Measurements from ENCODE around the gene SIAH3.
A peak's percentile ranks its signal among the peaks of the same experiment; 100 is the strongest.

GRCh38 chr13:45879666-45880065 is 28.1 kb upstream of the SIAH3 start:
- TF ChIP-seq POLR2A (IDR thresholded peaks at IDR 0.05; ENCODE audit: borderline replicate concordance, extremely low read depth, insufficient read depth, insufficient read length): no peak
- TF ChIP-seq CTCF (IDR thresholded peaks at IDR 0.05 in 2 of 3, conservative IDR thresholded peaks at IDR 0.05 in 1 of 3; ENCODE audit: borderline replicate concordance in 1 of 3, insufficient read depth in 1 of 3, low read depth in 2 of 3, low read length in 2 of 3): peak; percentile 40 to 77 (median 71); a peak in 5 of 6 replicates
- peak; percentile 99 for TF ChIP-seq MAX (IDR thresholded peaks at IDR 0.05)
- no peak for TF ChIP-seq EZH2 (IDR thresholded peaks at IDR 0.05)
- TF ChIP-seq ZBTB33 (IDR thresholded peaks at IDR 0.05; ENCODE audit: extremely low read depth, insufficient replicate concordance, low read length): no peak
- TF ChIP-seq EZH2phosphoT487 (IDR thresholded peaks at IDR 0.05; ENCODE audit: borderline replicate concordance): no peak
- TF ChIP-seq EGR1 (IDR thresholded peaks at IDR 0.05; ENCODE audit: low read depth): no peak
- TF ChIP-seq YY1 (IDR thresholded peaks at IDR 0.05; ENCODE audit: extremely low read depth, insufficient replicate concordance, low read depth, low read length): no peak
